Neural progenitor cell (in vitro differentiated cells): ENCODE results near the gene PPM1A. TPM values are rescaled to one million over a fixed set of nuclear protein-coding genes. Genes with fewer than 3 reads are reported as not detected.

Experiments
- DNase-seq: peaks from one replicate; pipeline ENCODE4 v3.0.0-alpha.2; 2016; ENCODE audit warnings: low spot score
- H2AFZ ChIP-seq: fragments of 200-600 bp; sonication (generic); replicated peaks from 2 replicates; pipeline ENCODE4 v1.6.1; 2016; ENCODE audit warnings: antibody characterized with exemption
- H3F3A ChIP-seq: fragments of 200-600 bp; sonication (generic); 2 replicates; pipeline ENCODE4 v1.6.1; 2016; ENCODE audit warnings: antibody characterized with exemption, low read depth
- H3K27ac ChIP-seq: fragments of 200-600 bp; sonication (generic); 2 replicates; pipeline ENCODE4 v1.5.1; 2016; ENCODE audit warnings: mild to moderate bottlenecking
- H3K27me3 ChIP-seq: fragments of 200-600 bp; sonication (generic); 2 replicates; pipeline ENCODE4 v1.6.1; 2016; ENCODE audit warnings: mild to moderate bottlenecking, moderate library complexity
- H3K36me3 ChIP-seq: fragments of 200-600 bp; sonication (generic); 2 replicates; pipeline ENCODE4 v1.5.1; 2016
- H3K4me1 ChIP-seq: fragments of 200-600 bp; sonication (generic); 2 replicates; pipeline ENCODE4 v1.6.1; 2016; ENCODE audit warnings: mixed run types
- H3K4me2 ChIP-seq: fragments of 200-600 bp; sonication (generic); 2 replicates; pipeline ENCODE4 v1.6.1; 2016
- H3K4me3 ChIP-seq: fragments of 200-600 bp; sonication (generic); 2 replicates; pipeline ENCODE4 v1.5.1; 2016
- H3K79me2 ChIP-seq: fragments of 200-600 bp; sonication (generic); 2 replicates; pipeline ENCODE4 v1.6.1; 2016; ENCODE audit warnings: low read depth
- H3K9ac ChIP-seq: fragments of 200-600 bp; sonication (generic); 2 replicates; pipeline ENCODE4 v1.6.1; 2016
- H3K9me3 ChIP-seq: fragments of 200-600 bp; sonication (generic); 2 replicates; pipeline ENCODE4 v1.5.1; 2016; ENCODE audit warnings: low read depth
- H4K20me1 ChIP-seq: fragments of 200-600 bp; sonication (generic); 2 replicates; pipeline ENCODE4 v1.6.1; 2016; ENCODE audit warnings: low read depth
- H3K27ac Mint-ChIP-seq: 3 replicates; pipeline ENCODE4 v1.8.0; 2021; ENCODE audit warnings: mixed read lengths
- H3K27me3 Mint-ChIP-seq: 2 replicates; pipeline ENCODE4 v1.8.0; 2022; ENCODE audit warnings: low read depth, mild to moderate bottlenecking, inconsistent platforms, moderate library complexity, mixed read lengths; ENCODE audit not compliant: insufficient read depth
- H3K36me3 Mint-ChIP-seq: 3 replicates; pipeline ENCODE4 v1.8.0; 2021; ENCODE audit warnings: mixed read lengths
- H3K4me1 Mint-ChIP-seq: 3 replicates; pipeline ENCODE4 v1.8.0; 2021; ENCODE audit warnings: mixed read lengths
- H3K4me3 Mint-ChIP-seq: 3 replicates; pipeline ENCODE4 v1.8.0; 2021; ENCODE audit warnings: mild to moderate bottlenecking, moderate library complexity, mixed read lengths
- H3K9me3 Mint-ChIP-seq: 3 replicates; pipeline ENCODE4 v1.8.0; 2020; ENCODE audit warnings: mixed read lengths
- EZH2 ChIP-seq: fragments of 200-600 bp; sonication (generic); IDR thresholded peaks from 2 replicates; pipeline ENCODE4 v1.6.1; 2017; ENCODE audit warnings: antibody characterized with exemption, mild to moderate bottlenecking, moderate library complexity
- EZH2phosphoT487 ChIP-seq: fragments of 200-600 bp; sonication (generic); IDR thresholded peaks from 2 replicates; pipeline ENCODE4 v1.6.1; 2017; ENCODE audit warnings: antibody characterized with exemption
- total RNA-seq: library from RNA; depleted of rRNA; stranded (reverse); fragments of >200 nt; gene quantifications from 2 replicates; pipeline ENCODE4 v1.2.3, GENCODE V29; 2015; ENCODE audit warnings: low replicate concordance
- TF ChIP-seq, protein P1 (sequence below): fragments of 200-600 bp; sonication (generic); IDR thresholded peaks from 2 replicates; pipeline ENCODE4 v1.5.1; 2017; ENCODE audit warnings: antibody characterized with exemption, mild to moderate bottlenecking

Gene PPM1A
- total RNA-seq, 1 donor from 2014 or later = 55.0 TPM

DNA sequence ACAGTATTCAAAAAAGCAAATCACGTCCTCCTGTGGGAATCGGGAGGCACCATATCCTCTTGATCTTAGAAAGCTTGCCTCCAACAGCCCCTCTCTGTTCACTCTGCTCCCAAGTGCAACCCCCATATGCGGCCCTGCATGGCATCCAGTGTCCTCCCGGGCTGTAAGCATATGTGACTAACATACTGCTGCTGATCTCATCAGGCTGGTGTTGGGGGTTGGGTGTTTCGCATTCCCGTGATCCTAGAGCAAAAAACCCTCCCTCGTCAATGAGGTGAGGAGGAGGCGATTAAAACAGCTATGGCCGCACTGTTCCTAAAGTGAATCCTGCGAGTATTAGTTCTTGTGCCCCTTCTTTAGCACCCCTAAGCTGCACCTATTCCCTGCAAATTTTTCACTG, 28.1 kb upstream of the PPM1A start:
- DNase-seq = no peak
- Histone ChIP-seq H3K4me3 (no peak overlapping the region), H3K79me2 (no peaks in the 10 kb centered on the region), H3F3A (no peaks in the 10 kb centered on the region), H3K27ac (no peak overlapping the region), H4K20me1 (no peaks in the 10 kb centered on the region), H3K9me3 (no peaks in the 10 kb centered on the region), H2AFZ (no peak overlapping the region), H3K36me3 (no peaks in the 10 kb centered on the region), H3K9ac (no peak overlapping the region), H3K4me1 (peaks cover 3% of the 10 kb centered on the region), H3K27me3 (no peaks in the 10 kb centered on the region), H3K4me2 (no peak overlapping the region)
- peaks cover 3% of the 10 kb centered on the region for H3K9me3 Mint-ChIP-seq
- H3K27me3 Mint-ChIP-seq = no peaks in the 10 kb centered on the region
- no peak overlapping the region for H3K27ac Mint-ChIP-seq
- no peaks in the 10 kb centered on the region for H3K36me3 Mint-ChIP-seq
- no peak overlapping the region for H3K4me3 Mint-ChIP-seq
- TF ChIP-seq, protein P1, sequence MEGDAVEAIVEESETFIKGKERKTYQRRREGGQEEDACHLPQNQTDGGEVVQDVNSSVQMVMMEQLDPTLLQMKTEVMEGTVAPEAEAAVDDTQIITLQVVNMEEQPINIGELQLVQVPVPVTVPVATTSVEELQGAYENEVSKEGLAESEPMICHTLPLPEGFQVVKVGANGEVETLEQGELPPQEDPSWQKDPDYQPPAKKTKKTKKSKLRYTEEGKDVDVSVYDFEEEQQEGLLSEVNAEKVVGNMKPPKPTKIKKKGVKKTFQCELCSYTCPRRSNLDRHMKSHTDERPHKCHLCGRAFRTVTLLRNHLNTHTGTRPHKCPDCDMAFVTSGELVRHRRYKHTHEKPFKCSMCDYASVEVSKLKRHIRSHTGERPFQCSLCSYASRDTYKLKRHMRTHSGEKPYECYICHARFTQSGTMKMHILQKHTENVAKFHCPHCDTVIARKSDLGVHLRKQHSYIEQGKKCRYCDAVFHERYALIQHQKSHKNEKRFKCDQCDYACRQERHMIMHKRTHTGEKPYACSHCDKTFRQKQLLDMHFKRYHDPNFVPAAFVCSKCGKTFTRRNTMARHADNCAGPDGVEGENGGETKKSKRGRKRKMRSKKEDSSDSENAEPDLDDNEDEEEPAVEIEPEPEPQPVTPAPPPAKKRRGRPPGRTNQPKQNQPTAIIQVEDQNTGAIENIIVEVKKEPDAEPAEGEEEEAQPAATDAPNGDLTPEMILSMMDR = no peak
- no peak for TF ChIP-seq EZH2phosphoT487
- no peak for TF ChIP-seq EZH2
- H3K4me1 Mint-ChIP-seq = peaks cover 11% of the 10 kb centered on the region

DNA sequence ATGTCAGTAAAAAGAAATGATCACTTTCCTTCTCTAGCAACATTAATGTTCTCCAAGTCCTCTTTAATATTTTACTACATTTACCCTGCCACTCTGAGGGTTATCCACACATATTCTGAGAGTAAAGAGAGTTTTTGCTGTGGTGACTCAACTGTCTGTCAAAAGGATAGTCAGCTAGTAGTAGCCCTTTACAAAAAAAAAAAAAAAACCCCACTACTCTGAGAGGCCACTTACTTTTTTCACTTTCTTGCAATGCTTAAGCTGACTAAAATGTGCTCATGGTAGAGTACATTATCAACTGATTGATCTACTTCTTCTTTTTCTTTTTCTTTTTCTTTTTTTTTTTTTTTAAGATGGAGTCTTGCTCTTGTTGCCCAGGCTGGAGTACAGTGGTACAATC, 27.6 kb upstream of the PPM1A start:
- no peaks in the 10 kb centered on the region for H3K9me3 ChIP-seq
- no peak overlapping the region for H3K9ac ChIP-seq
- no peak overlapping the region for H3K27ac ChIP-seq
- H3K79me2 ChIP-seq = no peaks in the 10 kb centered on the region
- H3K27ac Mint-ChIP-seq = no peak overlapping the region
- H3K4me1 ChIP-seq = no peaks in the 10 kb centered on the region
- peaks cover 9% of the 10 kb centered on the region for H3K4me1 Mint-ChIP-seq
- DNase-seq = no peak
- H3K9me3 Mint-ChIP-seq = peaks cover 3% of the 10 kb centered on the region
- no peaks in the 10 kb centered on the region for H3K36me3 ChIP-seq
- H2AFZ ChIP-seq = no peak overlapping the region
- no peaks in the 10 kb centered on the region for H3K27me3 Mint-ChIP-seq
- H3K4me3 ChIP-seq = no peak overlapping the region
- H3K4me2 ChIP-seq = no peak overlapping the region
- TF ChIP-seq EZH2phosphoT487 (no peak), EZH2 (no peak)
- TF ChIP-seq, protein P1 = no peak
- no peaks in the 10 kb centered on the region for H4K20me1 ChIP-seq
- H3K27me3 ChIP-seq = no peaks in the 10 kb centered on the region
- no peaks in the 10 kb centered on the region for H3K36me3 Mint-ChIP-seq
- H3K4me3 Mint-ChIP-seq = no peak overlapping the region
- H3F3A ChIP-seq = no peaks in the 10 kb centered on the region

DNA sequence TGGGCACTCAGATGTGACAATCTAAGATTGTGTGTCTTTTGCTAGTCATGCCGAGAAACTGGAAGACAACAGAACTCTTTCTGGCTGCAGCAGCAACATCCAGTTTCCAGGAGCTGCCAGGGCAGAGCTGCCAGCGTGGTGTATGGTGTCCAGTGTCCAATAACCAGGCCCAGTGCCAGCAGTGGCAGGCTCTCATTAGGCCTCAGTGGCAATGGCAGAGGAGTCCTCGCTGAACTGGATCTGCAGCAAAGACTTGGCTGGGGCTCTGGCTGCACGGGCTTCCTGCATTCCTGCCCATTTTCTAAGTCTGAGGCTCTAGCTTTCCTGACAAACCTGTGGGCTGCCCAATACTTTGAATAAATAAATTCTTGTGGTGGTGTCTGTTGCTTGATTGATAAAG, 26.2 kb upstream of the PPM1A start:
- DNase-seq = no peak
- Mint-ChIP-seq H3K4me1 (peaks cover 3% of the 10 kb centered on the region), H3K27ac (peak overlapping the region; percentile 29), H3K36me3 (no peaks in the 10 kb centered on the region), H3K9me3 (peaks cover 3% of the 10 kb centered on the region), H3K27me3 (no peaks in the 10 kb centered on the region), H3K4me3 (no peak overlapping the region)
- Histone ChIP-seq H3K27ac (no peak overlapping the region), H3K36me3 (no peaks in the 10 kb centered on the region), H3K9me3 (no peaks in the 10 kb centered on the region), H3K9ac (no peak overlapping the region), H4K20me1 (no peaks in the 10 kb centered on the region), H2AFZ (peak overlapping the region; percentile 59), H3K27me3 (no peaks in the 10 kb centered on the region), H3F3A (no peaks in the 10 kb centered on the region), H3K4me1 (no peaks in the 10 kb centered on the region), H3K4me3 (no peak overlapping the region), H3K4me2 (no peak overlapping the region), H3K79me2 (no peaks in the 10 kb centered on the region)
- TF ChIP-seq, protein P1 = no peak
- TF ChIP-seq EZH2 (no peak), EZH2phosphoT487 (no peak)

DNA sequence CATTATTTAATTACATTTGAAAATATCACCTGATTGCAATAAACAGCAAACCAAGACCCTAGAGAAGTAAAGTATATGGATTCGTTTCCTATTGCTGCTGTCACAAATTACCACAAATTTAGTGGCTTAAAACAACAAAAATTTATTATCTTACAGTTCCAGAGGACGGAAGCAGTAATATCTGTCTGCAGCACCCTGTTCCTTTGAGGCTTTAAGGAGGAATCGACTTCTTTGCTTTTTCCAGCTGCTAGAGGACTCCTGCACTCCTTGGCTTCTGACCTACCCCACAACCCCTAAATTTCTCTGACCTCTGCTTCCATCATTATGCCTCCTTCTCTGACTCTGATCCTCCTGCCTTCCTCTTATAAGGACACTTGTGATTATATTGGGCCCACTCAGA, 23.8 kb upstream of the PPM1A start:
- Histone ChIP-seq H3K9ac (no peak overlapping the region), H2AFZ (no peak overlapping the region), H3K36me3 (no peaks in the 10 kb centered on the region), H3K79me2 (no peaks in the 10 kb centered on the region), H3K4me1 (no peaks in the 10 kb centered on the region), H3K27ac (no peak overlapping the region), H3K4me3 (no peak overlapping the region), H3K9me3 (no peaks in the 10 kb centered on the region), H3K27me3 (no peaks in the 10 kb centered on the region), H3F3A (no peaks in the 10 kb centered on the region), H4K20me1 (no peaks in the 10 kb centered on the region), H3K4me2 (no peak overlapping the region)
- Mint-ChIP-seq H3K36me3 (no peaks in the 10 kb centered on the region), H3K27me3 (no peaks in the 10 kb centered on the region), H3K4me1 (no peaks in the 10 kb centered on the region), H3K4me3 (no peak overlapping the region), H3K27ac (no peak overlapping the region), H3K9me3 (peaks cover 3% of the 10 kb centered on the region)
- TF ChIP-seq EZH2phosphoT487 (no peak), EZH2 (no peak)
- TF ChIP-seq, protein P1 = no peak
- no peak for DNase-seq
